IPS-NIHi7 (cell line): ENCODE data around the gene DHRSX.
"Not testable (repeated sequence)": the region's sequence is repeated elsewhere in the genome, so short reads cannot be mapped to it uniquely, and the experiment has no call there.

Source experiments
- DNase-seq: peaks from one replicate; pipeline ENCODE4 v3.0.0; 2012; ENCODE audit warnings: mixed read lengths; ENCODE audit errors: extremely low spot score

DHRSX gene

GRCh38 chrX:2316534-2316933 lies 184.2 kb downstream of the DHRSX start:
- no peak for DNase-seq

GRCh38 chrX:2315434-2315833 lies 185.3 kb downstream of the DHRSX start:
- no peak for DNase-seq

GRCh38 chrX:2314831-2315365 lies 185.9 kb downstream of the DHRSX start:
- DNase-seq: no peak

GRCh38 chrX:2313864-2314640 lies 186.7 kb downstream of the DHRSX start:
- no peak for DNase-seq

- not testable (repeated sequence) for DNase-seq
These were observed 188.7 kb downstream of the DHRSX start for GRCh38 chrX:2312061-2312591.

GRCh38 chrX:2311501-2311900 lies 189.3 kb downstream of the DHRSX start:
- peak; percentile 61 for DNase-seq

GRCh38 chrX:2301901-2302300 lies 198.9 kb downstream of the DHRSX start:
- no peak for DNase-seq

GRCh38 chrX:2299871-2300270 lies 200.9 kb downstream of the DHRSX start:
- DNase-seq: no peak

GRCh38 chrX:2286731-2287130 lies 214.0 kb downstream of the DHRSX start:
- no peak for DNase-seq

- no peak for DNase-seq
These were observed 216.2 kb downstream of the DHRSX start for GRCh38 chrX:2284601-2285000.

GRCh38 chrX:2284133-2284532 lies 216.6 kb downstream of the DHRSX start:
- DNase-seq: no peak

GRCh38 chrX:2283111-2283859 lies 217.5 kb downstream of the DHRSX start:
- DNase-seq: no peak

- DNase-seq: no peak
These were observed 218.2 kb downstream of the DHRSX start for GRCh38 chrX:2282490-2283090.

GRCh38 chrX:2272337-2272736 lies 228.4 kb downstream of the DHRSX start:
- DNase-seq: peak; percentile 29

- DNase-seq: not testable (repeated sequence)
These were observed 229.2 kb downstream of the DHRSX start for GRCh38 chrX:2271595-2271994.

GRCh38 chrX:2270783-2271182 lies 230.0 kb downstream of the DHRSX start:
- not testable (repeated sequence) for DNase-seq

GRCh38 chrX:2267890-2268289 lies 232.9 kb downstream of the DHRSX start:
- no peak for DNase-seq

- DNase-seq: no peak
These were observed 234.1 kb downstream of the DHRSX start for GRCh38 chrX:2266445-2267349.

- DNase-seq: not testable (repeated sequence)
These were observed 234.9 kb downstream of the DHRSX start for GRCh38 chrX:2265658-2266444.
